ENCODE results near the gene YIF1A.

GRCh38 chr11:66324664-66325063 is 35.7 kb upstream of the YIF1A start:
- TF ChIP-seq RFX5 (IDR thresholded peaks at IDR 0.05; ENCODE audit: low read depth, low read length), result no peak
- no peak for TF ChIP-seq CTCF (conservative IDR thresholded peaks at IDR 0.05; ENCODE audit: low read depth, low read length)
- TF ChIP-seq POLR2A (IDR thresholded peaks at IDR 0.05; ENCODE audit: low read depth, low read length), result no peak
- no peak for TF ChIP-seq MAZ (IDR thresholded peaks at IDR 0.05; ENCODE audit: borderline replicate concordance, low read depth, low read length)
- TF ChIP-seq MXI1 (IDR thresholded peaks at IDR 0.05; ENCODE audit: borderline replicate concordance, low read depth, low read length), result no peak
- TF ChIP-seq RCOR1 (IDR thresholded peaks at IDR 0.05; ENCODE audit: insufficient replicate concordance, low read length), result no peak
